ENCODE data around the gene DCX.

DNA sequence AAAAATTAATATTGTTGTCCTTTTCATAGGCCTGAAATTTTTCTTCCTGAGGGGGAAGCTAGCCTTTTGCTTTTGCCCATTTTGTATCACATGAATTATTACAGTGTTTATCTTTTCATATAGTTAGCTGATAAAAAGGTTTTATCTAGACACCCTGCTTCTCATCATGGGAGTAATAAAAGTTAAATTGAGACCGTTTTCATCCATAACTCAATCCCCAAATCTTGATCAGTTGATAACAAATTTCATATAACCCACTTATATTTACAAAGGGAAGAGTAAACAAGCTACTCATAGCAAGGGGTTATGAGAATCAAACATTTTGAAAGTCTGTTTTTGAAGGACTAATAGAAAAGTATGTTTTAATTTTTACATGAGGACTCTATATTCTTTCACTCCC, 23.5 kb upstream of the DCX start:
- TF ChIP-seq, protein P1, sequence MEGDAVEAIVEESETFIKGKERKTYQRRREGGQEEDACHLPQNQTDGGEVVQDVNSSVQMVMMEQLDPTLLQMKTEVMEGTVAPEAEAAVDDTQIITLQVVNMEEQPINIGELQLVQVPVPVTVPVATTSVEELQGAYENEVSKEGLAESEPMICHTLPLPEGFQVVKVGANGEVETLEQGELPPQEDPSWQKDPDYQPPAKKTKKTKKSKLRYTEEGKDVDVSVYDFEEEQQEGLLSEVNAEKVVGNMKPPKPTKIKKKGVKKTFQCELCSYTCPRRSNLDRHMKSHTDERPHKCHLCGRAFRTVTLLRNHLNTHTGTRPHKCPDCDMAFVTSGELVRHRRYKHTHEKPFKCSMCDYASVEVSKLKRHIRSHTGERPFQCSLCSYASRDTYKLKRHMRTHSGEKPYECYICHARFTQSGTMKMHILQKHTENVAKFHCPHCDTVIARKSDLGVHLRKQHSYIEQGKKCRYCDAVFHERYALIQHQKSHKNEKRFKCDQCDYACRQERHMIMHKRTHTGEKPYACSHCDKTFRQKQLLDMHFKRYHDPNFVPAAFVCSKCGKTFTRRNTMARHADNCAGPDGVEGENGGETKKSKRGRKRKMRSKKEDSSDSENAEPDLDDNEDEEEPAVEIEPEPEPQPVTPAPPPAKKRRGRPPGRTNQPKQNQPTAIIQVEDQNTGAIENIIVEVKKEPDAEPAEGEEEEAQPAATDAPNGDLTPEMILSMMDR (conservative IDR thresholded peaks at IDR 0.05) = no peak
- no peak for TF ChIP-seq ZFX (IDR thresholded peaks at IDR 0.05)

All from C4-2B (cell line).